ENCODE results near the gene ITGA1.
"Not testable (repeated sequence)": the region's sequence is repeated elsewhere in the genome, so short reads cannot be mapped to it uniquely, and the experiment has no call there.

ITGA1 gene

DNA sequence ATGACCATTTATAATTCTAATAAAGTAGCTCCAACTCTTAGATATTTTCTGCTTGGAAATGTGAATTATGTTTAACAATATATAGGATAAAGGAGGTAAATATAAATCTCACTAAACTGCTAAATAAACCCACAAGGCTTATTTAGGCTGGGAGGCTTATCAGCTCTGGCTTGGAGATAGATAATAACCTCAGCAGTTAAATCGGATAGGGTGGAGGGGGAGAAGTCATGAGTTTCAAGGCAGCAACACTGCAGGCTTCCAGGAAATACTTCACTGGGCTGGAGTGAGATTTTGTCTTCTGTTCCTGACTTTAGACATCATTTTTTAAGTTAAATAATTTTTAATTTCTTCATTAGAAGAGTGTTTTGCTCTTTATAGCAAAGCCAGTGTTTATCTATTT lies 121.5 kb downstream of the ITGA1 start:
- DNase-seq: no peak

GRCh38 chr5:52910071-52910470 lies 122.4 kb downstream of the ITGA1 start:
- no peak for DNase-seq

- DNase-seq: peak; percentile 55
Observed at GRCh38 chr5:52915176-52915875, 127.6 kb downstream of the ITGA1 start.

- DNase-seq: no peak
Observed at GRCh38 chr5:52920929-52921328, 133.2 kb downstream of the ITGA1 start.

- no peak for DNase-seq
Observed at GRCh38 chr5:52922384-52922783, 134.7 kb downstream of the ITGA1 start.

GRCh38 chr5:52924456-52924855 lies 136.7 kb downstream of the ITGA1 start:
- no peak for DNase-seq

- no peak for DNase-seq
Observed at GRCh38 chr5:52925001-52925400, 137.3 kb downstream of the ITGA1 start.

GRCh38 chr5:52928689-52929088 lies 141.0 kb downstream of the ITGA1 start:
- no peak for DNase-seq

DNA sequence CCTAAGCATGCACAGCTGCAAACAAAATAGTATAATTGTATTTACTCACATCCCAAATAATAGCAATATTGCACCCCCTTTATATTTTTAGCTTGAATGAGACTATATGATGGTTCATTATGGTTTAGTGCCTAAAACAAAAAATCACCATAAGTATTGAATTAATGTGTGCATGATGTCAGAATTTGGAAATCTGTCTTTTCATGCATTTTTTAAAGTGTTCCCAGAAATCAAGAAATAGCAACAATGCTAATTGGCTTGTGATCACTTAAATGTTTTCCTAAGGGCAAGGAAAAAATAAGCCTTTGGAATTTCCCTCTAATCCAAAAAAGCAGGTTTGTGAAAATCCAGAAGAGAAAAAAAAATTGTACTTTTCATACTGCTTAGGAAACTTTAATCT lies 150.5 kb downstream of the ITGA1 start:
- no peak for DNase-seq

- no peak for DNase-seq
Observed at GRCh38 chr5:52943285-52943684, 155.6 kb downstream of the ITGA1 start.

DNA sequence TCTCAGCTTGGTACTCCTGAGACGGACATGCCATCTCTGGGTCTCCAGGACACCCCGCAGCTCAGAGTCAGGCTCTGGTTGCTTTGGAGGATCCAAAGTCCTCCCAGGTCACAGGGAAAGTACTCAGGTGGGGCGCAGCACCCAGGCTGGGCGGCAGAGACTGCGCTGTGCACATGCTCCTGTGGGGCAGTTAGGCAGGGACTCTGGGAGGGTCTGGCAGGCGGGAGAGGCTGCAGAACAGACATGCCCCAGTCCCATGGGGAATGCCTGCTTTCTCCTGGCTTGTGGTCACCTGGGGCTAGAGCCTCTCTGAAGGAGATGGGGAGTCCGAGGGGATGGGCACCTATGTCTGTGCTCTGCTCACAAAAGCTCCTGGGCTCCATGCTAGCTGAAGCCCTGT lies 156.1 kb downstream of the ITGA1 start:
- DNase-seq: no peak

DNA sequence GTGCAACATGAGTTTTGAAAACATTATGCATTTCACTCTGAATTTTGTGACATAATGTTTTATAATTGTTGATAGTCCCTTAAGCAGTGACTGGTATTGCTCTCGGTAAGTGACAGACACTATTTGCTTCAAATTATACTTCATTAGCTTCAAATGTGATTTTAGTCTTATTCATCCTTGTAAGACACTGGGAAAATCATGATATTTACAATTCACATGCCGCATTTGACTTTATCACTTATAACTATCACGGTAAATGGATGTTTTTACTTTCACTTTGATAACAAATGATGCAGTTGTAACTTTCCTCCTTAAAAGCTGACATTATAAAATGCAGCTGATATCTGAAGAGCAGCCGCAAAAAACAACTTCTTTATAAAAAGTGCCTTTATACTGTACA lies 157.3 kb downstream of the ITGA1 start:
- DNase-seq: no peak

DNA sequence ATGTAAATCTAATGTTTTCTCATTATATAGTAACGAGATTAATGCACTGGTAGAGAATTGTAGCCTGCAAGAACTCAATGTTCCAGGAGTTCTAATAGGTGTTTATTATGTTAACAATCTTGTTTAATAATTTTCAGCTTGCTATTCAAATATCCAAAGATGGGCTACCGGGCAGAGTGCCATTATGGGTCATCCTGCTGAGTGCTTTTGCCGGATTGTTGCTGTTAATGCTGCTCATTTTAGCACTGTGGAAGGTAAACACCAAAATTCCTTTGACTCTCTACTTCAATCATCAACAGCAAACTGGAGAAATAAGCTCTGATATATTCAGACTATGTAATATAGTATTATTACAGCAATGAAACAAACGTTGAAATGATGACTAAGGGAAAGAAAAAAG lies 159.5 kb downstream of the ITGA1 start:
- no peak for DNase-seq

DNA sequence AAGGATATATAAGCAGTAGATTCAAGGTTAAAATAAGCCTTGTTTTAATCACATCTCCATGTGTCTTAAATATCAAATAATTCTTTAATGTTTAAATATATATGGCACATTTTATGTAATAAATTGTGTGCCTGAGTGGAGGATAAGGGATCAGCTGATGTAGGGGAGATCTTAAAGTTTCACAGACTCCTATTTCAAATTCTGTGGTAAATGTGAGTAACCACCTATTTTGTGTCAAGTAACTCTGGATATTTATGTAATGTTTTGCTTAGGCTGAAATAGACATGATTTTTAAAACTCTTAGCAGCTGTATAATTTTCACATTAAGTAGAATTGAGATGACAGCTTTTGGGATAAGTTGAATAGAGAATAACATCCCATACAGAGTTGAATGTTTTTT lies 160.1 kb downstream of the ITGA1 start:
- DNase-seq: no peak

GRCh38 chr5:52948418-52949076 lies 160.8 kb downstream of the ITGA1 start:
- peak; percentile 69 for DNase-seq

DNA sequence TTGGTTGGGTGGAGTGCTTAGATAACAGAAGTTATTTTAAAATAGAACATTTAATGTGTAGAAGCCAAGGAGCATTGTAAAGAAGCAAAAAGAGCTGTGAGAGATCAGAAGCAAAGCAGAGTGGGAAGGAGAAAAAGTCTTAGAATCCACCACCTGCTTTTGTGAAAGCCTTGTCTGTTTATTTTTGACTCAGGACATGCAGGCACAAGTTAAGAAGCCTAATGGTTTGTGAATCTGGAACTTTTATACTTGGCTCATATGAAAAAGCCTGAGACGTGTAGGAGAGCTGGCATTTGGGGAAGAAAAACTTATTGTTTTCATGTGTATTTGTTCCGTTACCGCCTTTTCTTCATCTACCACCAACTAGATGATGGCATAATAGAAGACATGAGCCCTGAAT lies 163.0 kb downstream of the ITGA1 start:
- no peak for DNase-seq

- DNase-seq: no peak
Observed at GRCh38 chr5:52952483-52952882, 164.8 kb downstream of the ITGA1 start.

GRCh38 chr5:52956014-52956413 lies 168.3 kb downstream of the ITGA1 start:
- no peak for DNase-seq

GRCh38 chr5:52956915-52957747 lies 169.4 kb downstream of the ITGA1 start:
- DNase-seq: no peak

DNA sequence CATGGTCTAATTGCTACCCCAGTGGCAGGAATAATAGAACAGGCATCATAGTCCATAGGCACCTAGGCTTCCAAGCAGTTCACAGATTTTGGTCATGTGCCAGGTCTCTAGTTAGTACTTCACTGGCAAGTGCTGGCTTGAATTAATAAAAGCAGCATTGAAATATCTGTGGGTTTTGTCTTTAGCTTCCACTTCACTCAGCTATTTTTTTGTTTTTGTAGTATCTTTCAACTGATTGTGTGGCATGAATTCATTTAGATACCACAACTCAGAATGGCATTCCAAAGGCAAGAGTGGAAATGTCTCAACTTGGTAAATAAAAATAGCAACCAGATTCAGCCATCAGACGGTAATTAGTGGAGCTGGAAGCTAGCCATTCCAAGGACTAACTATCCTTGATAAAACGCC lies 173.6 kb downstream of the ITGA1 start:
- no peak for DNase-seq

GRCh38 chr5:52963636-52964035 lies 175.9 kb downstream of the ITGA1 start:
- no peak for DNase-seq

DNA sequence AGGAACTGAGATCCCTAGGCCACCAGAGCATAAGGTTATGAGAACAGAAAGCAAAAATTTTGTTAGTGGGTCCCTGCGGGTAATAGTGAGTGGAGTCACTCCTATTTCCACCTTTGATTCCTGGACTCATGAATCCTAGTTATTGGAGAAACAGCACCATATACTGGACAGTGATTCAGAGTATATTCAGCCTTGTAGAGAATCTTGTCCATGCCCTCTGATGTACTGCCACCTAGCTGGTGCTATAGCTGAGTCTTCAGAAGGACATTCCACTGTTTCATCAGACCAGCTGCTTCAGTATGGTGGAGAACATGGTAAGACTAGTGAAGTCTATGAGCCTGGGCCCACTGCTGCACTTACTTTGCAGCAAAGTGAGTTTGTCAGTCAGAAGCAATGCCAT lies 176.4 kb downstream of the ITGA1 start:
- no peak for DNase-seq

DNA sequence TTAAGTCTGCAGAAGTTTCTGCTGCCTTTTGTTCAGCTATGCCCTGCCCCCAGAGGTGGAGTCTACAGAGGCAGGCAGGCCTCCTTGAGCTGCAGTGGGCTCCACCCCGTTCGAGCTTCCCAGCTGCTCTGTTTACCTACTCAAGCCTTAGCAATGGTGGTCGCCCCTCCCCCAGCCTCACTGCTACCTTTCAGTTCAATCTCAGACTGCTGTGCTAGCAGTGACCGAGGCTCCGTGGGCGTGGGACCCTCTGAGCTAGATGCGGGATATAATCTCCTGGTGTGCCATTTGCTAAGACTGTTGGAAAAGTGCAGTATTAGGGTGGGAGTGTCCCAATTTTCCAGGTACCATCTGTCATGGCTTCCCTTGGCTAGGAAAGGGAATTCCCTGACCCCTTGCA lies 188.4 kb downstream of the ITGA1 start:
- DNase-seq: not testable (repeated sequence)
